ENCODE data around the gene USP14.
"Not testable (repeated sequence)": the region's sequence is repeated elsewhere in the genome, so short reads cannot be mapped to it uniquely, and the experiment has no call there.

The USP14 gene

DNA sequence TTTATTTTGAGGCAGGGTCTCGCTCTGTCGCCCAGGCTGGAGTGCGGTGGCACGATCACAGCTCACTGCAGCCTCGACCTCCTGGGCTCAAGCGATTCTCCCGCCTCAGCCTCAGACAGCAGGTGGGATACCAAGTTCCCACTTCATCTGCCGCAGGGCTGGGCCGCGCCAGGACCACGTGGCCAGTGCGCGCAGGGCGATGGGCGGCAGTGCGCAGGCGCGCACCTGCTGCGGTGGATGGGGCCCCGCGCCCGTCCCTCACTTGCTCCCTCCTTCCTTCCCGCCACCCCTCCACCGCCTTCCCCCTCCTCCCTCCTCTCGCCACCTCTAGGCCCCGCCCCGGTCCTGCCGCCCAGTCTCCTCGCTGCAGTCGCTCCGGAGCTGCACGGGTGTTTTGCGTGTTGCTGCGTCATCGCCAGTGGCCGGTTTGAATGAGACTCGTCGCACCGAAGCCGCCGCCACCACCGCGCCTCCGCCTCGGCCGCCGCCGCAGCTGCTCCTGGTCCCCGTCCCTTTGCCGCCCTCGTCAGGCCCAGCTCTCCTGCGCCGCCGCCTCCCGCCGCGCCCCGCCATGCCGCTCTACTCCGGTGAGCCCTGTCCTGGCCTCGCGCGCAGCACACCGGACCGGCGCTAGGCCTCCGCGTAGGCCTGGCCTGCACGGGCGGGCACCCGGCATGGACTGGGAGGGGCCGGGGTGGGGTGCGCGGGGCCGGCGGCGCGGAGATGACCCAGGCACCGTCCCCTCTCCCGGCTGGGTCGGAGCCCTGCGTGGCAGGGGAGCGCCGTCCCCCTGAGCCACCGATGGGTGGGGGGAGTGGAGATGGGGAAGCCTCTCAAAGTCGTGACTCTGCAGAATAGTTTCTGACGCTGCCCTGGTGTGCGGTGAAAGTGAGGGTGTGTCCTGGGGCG lies at the start of gene USP14:
USP14 (plus strand) TSS at position 430 of the 909 bp plus-strand sequence; CDS start at position 572, 142 bp downstream.
- peak; percentile 83 for DNase-seq

GRCh38 chr18:108665-109063 lies 49.7 kb upstream of the USP14 start:
- not testable (repeated sequence) for DNase-seq

GRCh38 chr18:109130-109921 lies 49.0 kb upstream of the USP14 start:
- not testable (repeated sequence) for DNase-seq

GRCh38 chr18:109922-110261 lies 48.5 kb upstream of the USP14 start:
- DNase-seq = not testable (repeated sequence)

DNA sequence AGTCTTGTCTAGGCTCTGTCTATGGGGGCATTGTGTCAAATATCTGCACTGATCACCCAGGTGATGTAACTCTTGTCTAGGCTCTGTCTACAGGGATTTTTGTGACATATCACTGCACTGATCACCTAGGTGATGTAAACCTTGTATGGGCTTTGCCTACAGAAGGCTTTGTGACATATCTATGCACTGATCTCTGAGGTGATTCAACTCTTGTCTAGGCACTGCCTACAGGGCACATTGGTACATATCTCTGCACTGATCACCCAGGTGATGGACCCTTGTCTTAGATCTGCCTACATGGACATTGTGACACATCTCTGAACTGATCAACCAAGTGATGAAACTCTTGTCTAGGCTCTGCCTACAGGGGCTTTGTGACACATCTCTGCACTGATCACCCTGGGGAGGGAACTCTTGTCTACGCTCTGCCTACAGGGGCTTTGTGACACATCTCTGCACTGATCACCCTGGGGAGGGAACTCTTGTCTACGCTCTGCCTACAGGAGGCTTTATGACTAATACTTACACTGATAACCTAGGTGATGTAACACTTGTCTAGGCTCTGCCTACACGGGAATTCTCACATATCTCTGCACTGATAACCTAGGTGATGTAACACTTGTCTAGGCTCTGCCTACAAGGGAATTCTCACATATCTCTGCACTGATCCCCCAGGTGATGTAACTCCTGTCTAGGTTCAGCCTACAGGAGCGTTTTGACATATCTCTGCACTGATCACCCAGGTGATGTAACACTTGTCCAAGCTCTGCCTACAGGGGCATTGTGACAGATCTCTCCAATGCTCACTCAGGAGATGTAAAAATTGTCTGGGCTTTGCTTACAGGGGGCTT lies 47.8 kb upstream of the USP14 start:
- not testable (repeated sequence) for DNase-seq

DNA sequence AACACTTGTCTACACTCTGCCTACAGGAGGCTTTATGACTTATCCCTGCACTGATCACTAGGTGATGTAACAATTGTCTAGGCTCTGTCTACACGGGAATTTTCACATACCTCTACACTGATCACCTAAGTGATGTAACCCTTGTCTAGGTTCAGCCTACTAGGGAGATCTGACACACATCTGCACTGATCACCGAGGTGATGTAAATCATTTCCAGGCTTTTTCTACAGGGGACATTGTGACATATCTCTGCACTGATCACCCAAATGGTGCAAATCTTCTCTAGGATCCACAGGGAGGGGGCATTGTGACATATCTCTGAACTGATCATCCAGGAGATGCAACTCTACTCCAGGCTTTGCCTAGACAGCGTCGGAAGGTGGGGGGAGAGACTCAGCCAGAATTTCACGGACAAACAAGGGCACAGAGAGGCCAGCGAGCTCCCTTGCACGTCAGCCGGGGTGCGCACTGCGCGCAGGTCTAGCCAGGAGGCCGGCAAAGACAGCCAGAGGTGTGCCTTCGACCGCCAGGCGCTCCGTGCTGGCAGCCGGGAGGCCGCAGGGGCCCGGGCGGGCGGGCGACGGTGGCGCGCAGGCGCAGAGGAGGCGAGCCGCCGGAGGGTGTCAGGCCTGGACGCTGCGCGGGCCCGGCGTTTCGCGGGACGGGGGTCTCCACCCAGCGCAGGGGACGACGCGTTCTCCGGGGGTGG lies 46.9 kb upstream of the USP14 start:
- no peak for DNase-seq

DNA sequence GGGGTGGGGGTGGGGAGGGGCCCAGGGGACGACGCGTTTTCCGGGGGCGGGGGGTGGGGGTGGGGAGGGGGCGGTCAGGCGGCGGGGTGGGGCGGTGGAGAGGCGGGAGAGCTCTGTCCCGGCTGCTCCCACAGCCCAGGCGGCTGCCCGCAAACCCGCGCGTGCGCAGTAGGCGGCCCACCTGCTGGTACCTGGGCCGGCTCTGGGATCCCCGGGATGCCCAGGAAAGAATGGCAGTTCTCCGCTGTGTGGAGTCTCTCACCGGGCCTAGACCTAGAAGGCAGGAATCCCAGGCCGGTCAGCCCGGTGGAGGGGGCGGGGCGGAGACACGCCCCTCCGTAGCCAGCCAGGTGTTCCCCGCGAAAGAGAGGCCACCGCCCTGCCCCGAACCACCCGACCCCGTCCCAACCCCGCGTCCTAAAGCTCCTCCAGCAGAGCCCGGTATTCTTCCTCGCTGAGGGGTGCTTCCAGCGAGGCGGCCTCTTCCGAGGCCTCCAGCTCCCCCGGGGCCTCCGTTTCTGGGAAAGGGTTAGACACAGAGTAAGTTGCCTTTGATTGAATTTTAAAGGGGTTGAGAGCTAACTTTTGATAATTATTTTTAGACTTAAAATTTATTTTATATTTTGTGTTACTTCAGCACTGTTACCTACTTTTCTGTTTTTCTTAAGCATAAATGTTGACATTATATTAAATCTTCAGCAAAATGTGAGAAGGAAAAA lies 46.2 kb upstream of the USP14 start:
- not testable (repeated sequence) for DNase-seq

GRCh38 chr18:120539-121260 lies 37.7 kb upstream of the USP14 start:
- DNase-seq = not testable (repeated sequence)

GRCh38 chr18:135045-135444 lies 23.3 kb upstream of the USP14 start:
- no peak for DNase-seq

- no peak for DNase-seq
These were observed 21.9 kb upstream of the USP14 start for GRCh38 chr18:136433-136832.

DNA sequence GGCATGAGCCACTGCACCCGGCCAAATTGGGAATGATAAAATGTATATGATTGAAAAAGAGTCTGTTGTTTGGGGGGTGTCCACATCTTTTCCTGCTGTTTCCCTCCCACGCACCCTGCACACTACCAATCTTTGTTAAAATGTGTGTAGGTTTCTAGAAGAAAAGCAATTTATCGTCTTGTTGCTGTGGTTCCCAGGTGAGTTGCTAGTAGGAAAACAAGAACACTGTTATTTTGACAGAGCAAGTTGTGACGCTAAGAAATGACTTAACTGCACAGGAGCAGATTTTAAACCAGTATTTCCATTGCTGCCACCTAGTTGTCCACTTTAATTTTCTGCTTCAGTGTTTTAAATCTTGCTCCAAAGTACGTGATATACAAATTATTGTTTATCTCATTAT lies 21.0 kb upstream of the USP14 start:
- no peak for DNase-seq

- no peak for DNase-seq
These were observed 17.6 kb upstream of the USP14 start for GRCh38 chr18:140670-141266.

GRCh38 chr18:142624-143296 lies 15.6 kb upstream of the USP14 start:
- not testable (repeated sequence) for DNase-seq

DNA sequence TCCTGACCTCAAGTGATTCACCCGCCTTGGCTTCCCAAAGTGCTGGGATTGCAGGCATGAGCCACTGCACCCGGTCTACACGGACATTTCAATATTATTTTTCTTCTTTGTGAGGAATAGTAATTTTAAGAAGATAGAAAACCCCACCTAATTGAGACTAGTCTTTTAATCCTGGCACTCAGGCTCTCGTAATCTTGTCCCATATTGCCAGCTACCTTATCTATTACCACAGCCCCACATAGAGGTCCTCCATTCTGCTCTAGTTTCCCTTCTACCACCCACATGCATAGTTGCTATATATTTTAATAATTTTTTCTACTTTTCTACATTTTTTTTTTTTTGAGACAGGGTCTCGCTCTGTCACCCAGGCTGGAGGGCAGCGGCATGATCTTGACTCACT lies 9.5 kb upstream of the USP14 start:
- DNase-seq = no peak

- DNase-seq = no peak
These were observed 4.2 kb upstream of the USP14 start for GRCh38 chr18:154151-154550.

GRCh38 chr18:155688-156087 lies 2.7 kb upstream of the USP14 start:
- DNase-seq = no peak

- no peak for DNase-seq
These were observed 1.7 kb upstream of the USP14 start for GRCh38 chr18:156514-157230.

GRCh38 chr18:159037-159652 lies 788 bp downstream of the USP14 start:
- DNase-seq = no peak

DNA sequence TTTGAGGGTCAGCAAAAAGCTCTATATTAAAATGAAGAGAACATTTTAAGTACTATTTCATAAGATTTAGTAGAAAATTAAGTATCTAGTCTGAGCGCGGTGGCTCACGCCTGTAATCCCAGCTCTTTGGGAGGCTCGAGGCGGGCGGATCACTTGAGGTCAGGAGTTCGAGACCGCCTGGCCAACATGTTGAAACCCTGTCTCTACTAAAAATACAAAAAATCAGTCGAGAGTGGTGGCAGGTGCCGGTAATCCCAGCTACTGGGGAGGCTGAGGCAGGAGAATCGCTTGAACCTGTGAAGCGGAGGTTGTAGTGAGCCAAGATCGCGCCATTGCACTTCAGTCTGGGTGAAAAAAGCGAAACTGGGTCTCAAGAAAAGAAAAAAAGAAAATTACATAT lies 1.6 kb downstream of the USP14 start:
- no peak for DNase-seq
